Keratinocyte (primary cell): Measurements from ENCODE around the gene ERBIN. TPM values are rescaled to one million over a fixed set of nuclear protein-coding genes. Genes with fewer than 3 reads are reported as not detected.
"Not testable (repeated sequence)": the region's sequence is repeated elsewhere in the genome, so short reads cannot be mapped to it uniquely, and the experiment has no call there.

ENCODE experiments used
- DNase-seq: peaks from one replicate; pipeline ENCODE4 v3.0.0-alpha.2; 2011; ENCODE audit warnings: low read depth, missing footprints, low spot score
- FAIRE-seq: peaks from 2 replicates; lab custom pipeline; 2011; peaks lifted over from hg19 to GRCh38; lab: Jason Lieb, UNC
- H2AFZ ChIP-seq: 2 replicates; pipeline ENCODE4 v1.6.0; 2012; ENCODE audit warnings: low read length, control low read depth, inconsistent platforms; ENCODE audit not compliant: control insufficient read depth
- H3K27ac ChIP-seq: 2 replicates; pipeline ENCODE4 v1.5.1; 2011; ENCODE audit warnings: low read length; ENCODE audit not compliant: control insufficient read depth, insufficient read depth
- H3K27me3 ChIP-seq: 3 replicates; pipeline ENCODE4 v1.6.0; 2011; ENCODE audit warnings: low read length; ENCODE audit not compliant: control insufficient read depth, insufficient read depth; ENCODE audit errors: extremely low read depth
- H3K36me3 ChIP-seq, 2 experiments: 2 replicates in 1 of 2; 3 replicates in 1 of 2; pipeline ENCODE4 v1.5.1; 2011; ENCODE audit warnings: low read length in 2 of 2, mild to moderate bottlenecking in 1 of 2; ENCODE audit not compliant: control insufficient read depth in 2 of 2, insufficient read depth in 2 of 2; ENCODE audit errors: extremely low read depth in 1 of 2
- H3K4me1 ChIP-seq: 3 replicates; pipeline ENCODE4 v1.5.1; 2011; ENCODE audit warnings: low read length; ENCODE audit not compliant: control insufficient read depth, insufficient read depth; ENCODE audit errors: extremely low read depth
- H3K4me2 ChIP-seq: 3 replicates; pipeline ENCODE4 v1.6.0; 2011; ENCODE audit warnings: low read depth, low read length; ENCODE audit not compliant: control insufficient read depth, insufficient read depth; ENCODE audit errors: extremely low read depth
- H3K4me3 ChIP-seq, 3 experiments: fragments of 200-600 bp in 1 of 3; sonication (generic) in 1 of 3; 2 replicates in 2 of 3; 3 replicates in 1 of 3; pipeline ENCODE4 v1.5.1; 2011 to 2016; ENCODE audit warnings: low read length in 3 of 3, mild to moderate bottlenecking in 3 of 3, control low read depth in 2 of 3, inconsistent platforms in 1 of 3, low read depth in 1 of 3, mixed read lengths in 1 of 3, mixed run types in 1 of 3, moderate library complexity in 1 of 3; ENCODE audit not compliant: control insufficient read depth in 2 of 3, insufficient read depth in 2 of 3; ENCODE audit errors: extremely low read depth in 1 of 3
- H3K79me2 ChIP-seq: 2 replicates; pipeline ENCODE4 v1.6.0; 2012; ENCODE audit warnings: low read length; ENCODE audit not compliant: control insufficient read depth, insufficient read depth
- H3K9ac ChIP-seq: 3 replicates; pipeline ENCODE4 v1.6.0; 2011; ENCODE audit warnings: low read length; ENCODE audit not compliant: control insufficient read depth, insufficient read depth; ENCODE audit errors: extremely low read depth
- H3K9me1 ChIP-seq: 3 replicates; pipeline ENCODE4 v1.6.0; 2011; ENCODE audit warnings: low read length; ENCODE audit not compliant: control insufficient read depth, insufficient read depth; ENCODE audit errors: extremely low read depth
- H3K9me3 ChIP-seq: 2 replicates; pipeline ENCODE4 v1.5.1; 2012; ENCODE audit warnings: low read depth, low read length; ENCODE audit not compliant: control insufficient read depth
- H4K20me1 ChIP-seq: 3 replicates; pipeline ENCODE4 v1.6.0; 2011; ENCODE audit warnings: low read length; ENCODE audit not compliant: control insufficient read depth, insufficient read depth; ENCODE audit errors: extremely low read depth
- CTCF ChIP-seq, 3 experiments: IDR thresholded peaks in 1 of 3; conservative IDR thresholded peaks in 1 of 3; optimal IDR thresholded peaks in 1 of 3; 2 replicates in 2 of 3; 3 replicates in 1 of 3; pipeline versions ENCODE3 to v1.5.1; 2011; ENCODE audit warnings: low read length in 3 of 3, mild to moderate bottlenecking in 3 of 3, moderate library complexity in 2 of 3, control low read depth in 1 of 3, inconsistent platforms in 1 of 3; ENCODE audit not compliant: insufficient read depth in 2 of 3; ENCODE audit errors: extremely low read depth in 1 of 3
- EZH2 ChIP-seq: IDR thresholded peaks from one replicate; pipeline ENCODE4 v1.6.1; 2012; ENCODE audit warnings: inconsistent platforms, mild to moderate bottlenecking, low read length, moderate library complexity
- dilution Hi-C: fragments of 300-500 bp; cut with MboI; formaldehyde crosslinking; loops from one replicate; pipeline ENCODE4 v1.7.0; 2020; ENCODE audit warnings: low sequenced_read_pairs; ENCODE audit not compliant: extremely low pct_ligation_motif_present
- polyA plus RNA-seq, 5 experiments: library from polyadenylated mRNA; depleted of rRNA in 3 of 5; stranded (reverse) in 3 of 5; stranded (forward) in 1 of 5; unstranded in 1 of 5; fragments of >200 nt; gene quantifications; 1 replicate in 1 of 5; 2 replicates in 3 of 5; 3 replicates in 1 of 5; pipeline versions ENCODE4 v1.2.1 to v1.2.3, GENCODE V29; 2011 to 2012; ENCODE audit warnings: missing spikeins in 2 of 5, low read depth in 1 of 5, low replicate concordance in 1 of 5

The ERBIN gene
- polyA plus RNA-seq, 1 donor (not counting 4 experiments of a cell fraction or from before 2014, with no cell fraction given): 30.6 TPM

GRCh38 chr5:65955746-65956145 is 29.4 kb downstream of the ERBIN start:
- no peak overlapping the region for H2AFZ ChIP-seq
- FAIRE-seq (no peak), DNase-seq (no peak)
- H3K4me3 ChIP-seq: no peak overlapping the region
- H3K79me2 ChIP-seq: peaks cover 89% of the 10 kb centered on the region
- TF ChIP-seq EZH2 (no peak), CTCF (optimal IDR thresholded peaks at IDR 0.05 in 1 of 3, IDR thresholded peaks at IDR 0.05 in 1 of 3, conservative IDR thresholded peaks at IDR 0.05 in 1 of 3; ENCODE audit: extremely low read depth in 1 of 3, insufficient read depth in 2 of 3, low read length in 3 of 3) (no peak)
- H3K4me2 ChIP-seq: no peak overlapping the region
- H4K20me1 ChIP-seq: peaks cover 6% of the 10 kb centered on the region
- dilution Hi-C loops: no loop called here
- no peaks in the 10 kb centered on the region for H3K9me1 ChIP-seq
- peak overlapping the region; percentile 10 for H3K27ac ChIP-seq
- no peaks in the 10 kb centered on the region for H3K27me3 ChIP-seq
- no peaks in the 10 kb centered on the region for H3K9me3 ChIP-seq
- H3K36me3 ChIP-seq: no peaks in the 10 kb centered on the region
- H3K9ac ChIP-seq: no peak overlapping the region
- peaks cover 4% of the 10 kb centered on the region for H3K4me1 ChIP-seq

- FAIRE-seq: not testable (repeated sequence)
- H3K79me2 ChIP-seq: peaks cover 90% of the 10 kb centered on the region
Measured at GRCh38 chr5:65957703-65958102, 31.3 kb downstream of the ERBIN start.

DNA sequence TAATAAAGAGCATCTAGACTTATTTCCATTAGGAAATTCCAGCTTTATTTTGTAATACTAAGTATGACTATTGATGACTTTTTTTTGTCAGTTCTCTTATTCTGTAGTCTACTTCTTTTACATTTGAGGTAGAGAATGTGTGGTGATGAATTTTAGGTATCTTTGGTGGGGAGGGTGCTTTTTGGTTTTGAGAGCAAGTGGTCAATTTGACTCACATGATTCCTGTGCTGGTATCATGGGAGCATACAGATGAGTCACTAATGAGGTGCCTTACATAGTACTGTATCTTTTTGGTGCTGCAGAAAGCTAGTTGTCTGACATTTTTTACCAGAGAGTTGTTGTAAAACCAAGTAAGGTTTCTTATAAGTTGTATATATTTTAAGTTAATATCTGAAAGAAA is 35.3 kb downstream of the ERBIN start:
- Histone ChIP-seq H3K9me3 (no peaks in the 10 kb centered on the region), H4K20me1 (peaks cover 7% of the 10 kb centered on the region), H3K27me3 (no peaks in the 10 kb centered on the region), H2AFZ (no peak overlapping the region), H3K9ac (no peak overlapping the region), H3K4me1 (peaks cover 13% of the 10 kb centered on the region), H3K4me3 (no peak overlapping the region), H3K79me2 (peaks cover 90% of the 10 kb centered on the region), H3K36me3 (no peaks in the 10 kb centered on the region), H3K4me2 (no peak overlapping the region), H3K9me1 (peaks cover 3% of the 10 kb centered on the region), H3K27ac (peak overlapping the region; percentile 36)
- TF ChIP-seq CTCF (optimal IDR thresholded peaks at IDR 0.05 in 1 of 3, IDR thresholded peaks at IDR 0.05 in 1 of 3, conservative IDR thresholded peaks at IDR 0.05 in 1 of 3; ENCODE audit: extremely low read depth in 1 of 3, insufficient read depth in 2 of 3, low read length in 3 of 3) (no peak), EZH2 (no peak)
- peak; percentile 30 for DNase-seq
- dilution Hi-C loops: no loop called here
- FAIRE-seq: peak; percentile 17

More at GRCh38 chr5:65957703-65958102, 31.3 kb downstream of the ERBIN start:
- DNase-seq, H3K27ac ChIP-seq, H3K4me2 ChIP-seq, H3K27me3 ChIP-seq, H3K4me3 ChIP-seq, H3K9ac ChIP-seq, H3K36me3 ChIP-seq, H4K20me1 ChIP-seq, H3K9me3 ChIP-seq, H3K9me1 ChIP-seq, H2AFZ ChIP-seq, dilution Hi-C loops: not testable (repeated sequence)
- peaks cover 12% of the 10 kb centered on the region for H3K4me1 ChIP-seq
